GM18861 (cell line): ENCODE data around the gene KIAA1755.

Experiments
- ATAC-seq: cut with Tn5 transposase; IDR thresholded peaks from one replicate; pipeline ENCODE4 v1.9.1; 2021; ENCODE audit not compliant: unreplicated experiment

The KIAA1755 gene

GRCh38 chr20:38243709-38244020 lies 16.9 kb downstream of the KIAA1755 start:
- no peak for ATAC-seq

GRCh38 chr20:38242848-38243708 lies 17.5 kb downstream of the KIAA1755 start:
- no peak for ATAC-seq

GRCh38 chr20:38241201-38241600 lies 19.3 kb downstream of the KIAA1755 start:
- no peak for ATAC-seq

- no peak for ATAC-seq
These were observed 21.1 kb downstream of the KIAA1755 start for GRCh38 chr20:38239441-38239840.

GRCh38 chr20:38238829-38239228 lies 21.7 kb downstream of the KIAA1755 start:
- no peak for ATAC-seq

GRCh38 chr20:38237381-38237780 lies 23.2 kb downstream of the KIAA1755 start:
- no peak for ATAC-seq

- ATAC-seq: no peak
These were observed 28.9 kb downstream of the KIAA1755 start for GRCh38 chr20:38231531-38232121.

- no peak for ATAC-seq
These were observed 29.5 kb downstream of the KIAA1755 start for GRCh38 chr20:38230957-38231526.

GRCh38 chr20:38230253-38230551 lies 30.3 kb downstream of the KIAA1755 start:
- no peak for ATAC-seq

GRCh38 chr20:38229376-38230252 lies 30.9 kb downstream of the KIAA1755 start:
- no peak for ATAC-seq

GRCh38 chr20:38228436-38228835 lies 32.1 kb downstream of the KIAA1755 start:
- ATAC-seq: no peak

- ATAC-seq: no peak
These were observed 32.8 kb downstream of the KIAA1755 start for GRCh38 chr20:38227420-38228360.

- no peak for ATAC-seq
These were observed 34.0 kb downstream of the KIAA1755 start for GRCh38 chr20:38226553-38226952.

- ATAC-seq: no peak
These were observed 34.7 kb downstream of the KIAA1755 start for GRCh38 chr20:38225900-38226263.

- ATAC-seq: no peak
These were observed 35.2 kb downstream of the KIAA1755 start for GRCh38 chr20:38225240-38225899.

- ATAC-seq: no peak
These were observed 36.0 kb downstream of the KIAA1755 start for GRCh38 chr20:38224531-38224930.

- ATAC-seq: no peak
These were observed 36.8 kb downstream of the KIAA1755 start for GRCh38 chr20:38223743-38224100.

GRCh38 chr20:38222923-38223742 lies 37.4 kb downstream of the KIAA1755 start:
- ATAC-seq: no peak

GRCh38 chr20:38222231-38222922 lies 38.2 kb downstream of the KIAA1755 start:
- ATAC-seq: no peak
